ENCODE data around the gene SNX10. TPM values are rescaled to one million over a fixed set of nuclear protein-coding genes. Genes with fewer than 3 reads are reported as not detected.

Gene SNX10
- total and polyA plus RNA-seq, 8 donors: 2.9 to 23.5 (median 6.0) TPM

Other genes with a start within 250 kb of the SNX10 start
- gene NFE2L3, start 139.7 kb upstream of the SNX10 start, total RNA-seq: 10 to 100 TPM in 1 of 6 donors, 1 to 10 TPM in 5; 1.2 to 10.3 (median 2.6) TPM
- gene NFE2L3, start 139.7 kb upstream of the SNX10 start, polyA plus RNA-seq: 1 to 10 TPM; 1.7 to 2.1 TPM
- gene HNRNPA2B1, start 91.1 kb upstream of the SNX10 start, total RNA-seq: 100 to 1,000 TPM in 5 of 6 donors, 10 to 100 TPM in 1; 84.7 to 235 (median 143) TPM
- gene HNRNPA2B1, start 91.1 kb upstream of the SNX10 start, polyA plus RNA-seq: 100 to 1,000 TPM; 395 to 464 TPM
- 10 to 100 TPM; 22.0 to 55.5 (median 32.9) TPM for gene CBX3, start 90.1 kb upstream of the SNX10 start, total RNA-seq
- 10 to 100 TPM; 32.9 to 60.7 TPM for gene CBX3, start 90.1 kb upstream of the SNX10 start, polyA plus RNA-seq

All from pancreas (tissue), 8 donors.